SK-N-SH (cell line): Measurements from ENCODE around the gene TRPM2.

Experiments
- CHD2 ChIP-seq: fragments of 150-350 bp; IDR thresholded peaks from 2 replicates; pipeline ENCODE4 v1.6.1; 2018; ENCODE audit warnings: low read length; ENCODE audit not compliant: partially characterized antibody
- CTCF ChIP-seq: fragments of 200-600 bp; sonication (generic); IDR thresholded peaks from 2 replicates; pipeline ENCODE4 v1.6.1; 2017; ENCODE audit warnings: antibody characterized with exemption, mild to moderate bottlenecking, moderate library complexity
- EP300 ChIP-seq, 2 experiments: IDR thresholded peaks; 2 replicates each; pipeline versions ENCODE4 v1.4.0 to v1.6.1; 2012; ENCODE audit warnings: borderline replicate concordance in 1 of 2, low read depth in 1 of 2, low read length in 1 of 2
- FOXM1 ChIP-seq: IDR thresholded peaks from 2 replicates; pipeline ENCODE4 v1.4.0; 2012; ENCODE audit warnings: low read depth, mild to moderate bottlenecking
- RAD21 ChIP-seq: IDR thresholded peaks from 2 replicates; pipeline ENCODE4 v1.6.1; 2012; ENCODE audit warnings: mild to moderate bottlenecking, low read length
- SIN3A ChIP-seq: IDR thresholded peaks from 2 replicates; pipeline ENCODE4 v1.6.1; 2012; ENCODE audit warnings: low read depth, mild to moderate bottlenecking, low read length, moderate library complexity, borderline replicate concordance
- TEAD4 ChIP-seq: IDR thresholded peaks from 2 replicates; pipeline ENCODE4 v1.4.0; 2012; ENCODE audit warnings: mild to moderate bottlenecking, borderline replicate concordance; ENCODE audit not compliant: insufficient read depth
- ZBTB33 ChIP-seq: IDR thresholded peaks from 2 replicates; pipeline ENCODE4 v1.4.0; 2012; ENCODE audit warnings: low read depth, borderline replicate concordance

- TF ChIP-seq CTCF = no peak
- no peak for TF ChIP-seq FOXM1
- no peak for TF ChIP-seq TEAD4
- TF ChIP-seq SIN3A = no peak
- TF ChIP-seq RAD21 = no peak
- TF ChIP-seq EP300 (IDR thresholded peaks at IDR 0.05; ENCODE audit: borderline replicate concordance in 1 of 2, low read depth in 1 of 2, low read length in 1 of 2) = no peak
- TF ChIP-seq ZBTB33 = no peak
- TF ChIP-seq CHD2 = no peak
These were observed 125.4 kb downstream of the TRPM2 start for GRCh38 chr21:44478801-44479167.
